GM21737 (cell line): ENCODE data around the gene CREBBP.

ENCODE experiments used
- ATAC-seq: cut with Tn5 transposase; IDR thresholded peaks from one replicate; pipeline ENCODE4 v1.9.1; 2021; ENCODE audit warnings: mild to moderate bottlenecking, moderate library complexity; ENCODE audit not compliant: unreplicated experiment

Gene CREBBP

GRCh38 chr16:3856367-3857141 is 24.0 kb downstream of the CREBBP start:
- no peak for ATAC-seq

- ATAC-seq: no peak
These were observed 25.6 kb downstream of the CREBBP start for GRCh38 chr16:3854750-3855541.

- ATAC-seq: no peak
These were observed 30.0 kb downstream of the CREBBP start for GRCh38 chr16:3850544-3850899.

GRCh38 chr16:3849751-3850543 is 30.6 kb downstream of the CREBBP start:
- no peak for ATAC-seq

GRCh38 chr16:3846595-3847091 is 33.9 kb downstream of the CREBBP start:
- no peak for ATAC-seq

- no peak for ATAC-seq
These were observed 34.4 kb downstream of the CREBBP start for GRCh38 chr16:3846087-3846486.

GRCh38 chr16:3842994-3843393 is 37.5 kb downstream of the CREBBP start:
- no peak for ATAC-seq

GRCh38 chr16:3841729-3842508 is 38.6 kb downstream of the CREBBP start:
- no peak for ATAC-seq

- no peak for ATAC-seq
These were observed 40.9 kb downstream of the CREBBP start for GRCh38 chr16:3839402-3840184.

- no peak for ATAC-seq
These were observed 41.7 kb downstream of the CREBBP start for GRCh38 chr16:3838600-3839401.

- no peak for ATAC-seq
These were observed 42.5 kb downstream of the CREBBP start for GRCh38 chr16:3837851-3838586.

- ATAC-seq: no peak
These were observed 43.9 kb downstream of the CREBBP start for GRCh38 chr16:3836641-3837040.

GRCh38 chr16:3835089-3835602 is 45.4 kb downstream of the CREBBP start:
- ATAC-seq: no peak

GRCh38 chr16:3832668-3833067 is 47.8 kb downstream of the CREBBP start:
- ATAC-seq: no peak

GRCh38 chr16:3830625-3831254 is 49.8 kb downstream of the CREBBP start:
- ATAC-seq: no peak

GRCh38 chr16:3829631-3830536 is 50.6 kb downstream of the CREBBP start:
- no peak for ATAC-seq

- no peak for ATAC-seq
These were observed 54.6 kb downstream of the CREBBP start for GRCh38 chr16:3825940-3826339.
